AG09319 (cell line): ENCODE measurements around the gene PPP1R10.

Experiments
- DNase-seq: peaks from one replicate; pipeline ENCODE4 v3.0.0-alpha.2; 2010; ENCODE audit warnings: low read depth; ENCODE audit errors: extremely low read depth
- CTCF ChIP-seq: IDR thresholded peaks from 2 replicates; pipeline ENCODE4 v1.5.1; 2011; ENCODE audit warnings: low read depth, mild to moderate bottlenecking, inconsistent platforms, low read length, moderate library complexity

Gene PPP1R10

GRCh38 chr6:30592287-30592686 lies 24.8 kb downstream of the PPP1R10 start:
- TF ChIP-seq CTCF = no peak
- no peak for DNase-seq

GRCh38 chr6:30591008-30591407 lies 26.0 kb downstream of the PPP1R10 start:
- no peak for TF ChIP-seq CTCF
- no peak for DNase-seq

GRCh38 chr6:30590509-30590908 lies 26.5 kb downstream of the PPP1R10 start:
- DNase-seq = no peak
- TF ChIP-seq CTCF = no peak

- no peak for DNase-seq
- no peak for TF ChIP-seq CTCF
Observed at GRCh38 chr6:30589754-30590358, 27.2 kb downstream of the PPP1R10 start.

- DNase-seq = no peak
- no peak for TF ChIP-seq CTCF
Observed at GRCh38 chr6:30583921-30584320, 33.1 kb downstream of the PPP1R10 start.

GRCh38 chr6:30578051-30578450 lies 39.0 kb downstream of the PPP1R10 start:
- TF ChIP-seq CTCF = no peak
- DNase-seq = no peak

- no peak for DNase-seq
- TF ChIP-seq CTCF = no peak
Observed at GRCh38 chr6:30573113-30573512, 43.9 kb downstream of the PPP1R10 start.
